Keratinocyte (primary cell): ENCODE results near the gene SIGLEC15. TPM values are rescaled to one million over a fixed set of nuclear protein-coding genes. Genes with fewer than 3 reads are reported as not detected.
A peak's percentile ranks its signal among the peaks of the same experiment; 100 is the strongest.
"Not testable (repeated sequence)": the region's sequence is repeated elsewhere in the genome, so short reads cannot be mapped to it uniquely, and the experiment has no call there.

Experiments
- DNase-seq: peaks from one replicate; pipeline ENCODE4 v3.0.0-alpha.2; 2011; ENCODE audit warnings: low read depth, missing footprints, low spot score
- FAIRE-seq: peaks from 2 replicates; lab custom pipeline; 2011; peaks lifted over from hg19 to GRCh38; lab: Jason Lieb, UNC
- H2AFZ ChIP-seq: 2 replicates; pipeline ENCODE4 v1.6.0; 2012; ENCODE audit warnings: low read length, control low read depth, inconsistent platforms; ENCODE audit not compliant: control insufficient read depth
- H3K27ac ChIP-seq: 2 replicates; pipeline ENCODE4 v1.5.1; 2011; ENCODE audit warnings: low read length; ENCODE audit not compliant: control insufficient read depth, insufficient read depth
- H3K27me3 ChIP-seq: 3 replicates; pipeline ENCODE4 v1.6.0; 2011; ENCODE audit warnings: low read length; ENCODE audit not compliant: control insufficient read depth, insufficient read depth; ENCODE audit errors: extremely low read depth
- H3K36me3 ChIP-seq, 2 experiments: 2 replicates in 1 of 2; 3 replicates in 1 of 2; pipeline ENCODE4 v1.5.1; 2011; ENCODE audit warnings: low read length in 2 of 2, mild to moderate bottlenecking in 1 of 2; ENCODE audit not compliant: control insufficient read depth in 2 of 2, insufficient read depth in 2 of 2; ENCODE audit errors: extremely low read depth in 1 of 2
- H3K4me1 ChIP-seq: 3 replicates; pipeline ENCODE4 v1.5.1; 2011; ENCODE audit warnings: low read length; ENCODE audit not compliant: control insufficient read depth, insufficient read depth; ENCODE audit errors: extremely low read depth
- H3K4me2 ChIP-seq: 3 replicates; pipeline ENCODE4 v1.6.0; 2011; ENCODE audit warnings: low read depth, low read length; ENCODE audit not compliant: control insufficient read depth, insufficient read depth; ENCODE audit errors: extremely low read depth
- H3K4me3 ChIP-seq, 3 experiments: fragments of 200-600 bp in 1 of 3; sonication (generic) in 1 of 3; 2 replicates in 2 of 3; 3 replicates in 1 of 3; pipeline ENCODE4 v1.5.1; 2011 to 2016; ENCODE audit warnings: low read length in 3 of 3, mild to moderate bottlenecking in 3 of 3, control low read depth in 2 of 3, inconsistent platforms in 1 of 3, low read depth in 1 of 3, mixed read lengths in 1 of 3, mixed run types in 1 of 3, moderate library complexity in 1 of 3; ENCODE audit not compliant: control insufficient read depth in 2 of 3, insufficient read depth in 2 of 3; ENCODE audit errors: extremely low read depth in 1 of 3
- H3K79me2 ChIP-seq: 2 replicates; pipeline ENCODE4 v1.6.0; 2012; ENCODE audit warnings: low read length; ENCODE audit not compliant: control insufficient read depth, insufficient read depth
- H3K9ac ChIP-seq: 3 replicates; pipeline ENCODE4 v1.6.0; 2011; ENCODE audit warnings: low read length; ENCODE audit not compliant: control insufficient read depth, insufficient read depth; ENCODE audit errors: extremely low read depth
- H3K9me1 ChIP-seq: 3 replicates; pipeline ENCODE4 v1.6.0; 2011; ENCODE audit warnings: low read length; ENCODE audit not compliant: control insufficient read depth, insufficient read depth; ENCODE audit errors: extremely low read depth
- H3K9me3 ChIP-seq: 2 replicates; pipeline ENCODE4 v1.5.1; 2012; ENCODE audit warnings: low read depth, low read length; ENCODE audit not compliant: control insufficient read depth
- H4K20me1 ChIP-seq: 3 replicates; pipeline ENCODE4 v1.6.0; 2011; ENCODE audit warnings: low read length; ENCODE audit not compliant: control insufficient read depth, insufficient read depth; ENCODE audit errors: extremely low read depth
- EZH2 ChIP-seq: IDR thresholded peaks from one replicate; pipeline ENCODE4 v1.6.1; 2012; ENCODE audit warnings: inconsistent platforms, mild to moderate bottlenecking, low read length, moderate library complexity
- dilution Hi-C: fragments of 300-500 bp; cut with MboI; formaldehyde crosslinking; loops from one replicate; pipeline ENCODE4 v1.7.0; 2020; ENCODE audit warnings: low sequenced_read_pairs; ENCODE audit not compliant: extremely low pct_ligation_motif_present
- polyA plus RNA-seq, 5 experiments: library from polyadenylated mRNA; depleted of rRNA in 3 of 5; stranded (reverse) in 3 of 5; stranded (forward) in 1 of 5; unstranded in 1 of 5; fragments of >200 nt; gene quantifications; 1 replicate in 1 of 5; 2 replicates in 3 of 5; 3 replicates in 1 of 5; pipeline versions ENCODE4 v1.2.1 to v1.2.3, GENCODE V29; 2011 to 2012; ENCODE audit warnings: missing spikeins in 2 of 5, low read depth in 1 of 5, low replicate concordance in 1 of 5
- TF ChIP-seq, protein P1 (sequence below), 3 experiments: IDR thresholded peaks in 1 of 3; conservative IDR thresholded peaks in 1 of 3; optimal IDR thresholded peaks in 1 of 3; 2 replicates in 2 of 3; 3 replicates in 1 of 3; pipeline versions ENCODE3 to v1.5.1; 2011; ENCODE audit warnings: low read length in 3 of 3, mild to moderate bottlenecking in 3 of 3, moderate library complexity in 2 of 3, control low read depth in 1 of 3, inconsistent platforms in 1 of 3; ENCODE audit not compliant: insufficient read depth in 2 of 3; ENCODE audit errors: extremely low read depth in 1 of 3

Gene SIGLEC15
- polyA plus RNA-seq, 1 donor (not counting 4 experiments of a cell fraction or from before 2014, with no cell fraction given): not detected

DNA sequence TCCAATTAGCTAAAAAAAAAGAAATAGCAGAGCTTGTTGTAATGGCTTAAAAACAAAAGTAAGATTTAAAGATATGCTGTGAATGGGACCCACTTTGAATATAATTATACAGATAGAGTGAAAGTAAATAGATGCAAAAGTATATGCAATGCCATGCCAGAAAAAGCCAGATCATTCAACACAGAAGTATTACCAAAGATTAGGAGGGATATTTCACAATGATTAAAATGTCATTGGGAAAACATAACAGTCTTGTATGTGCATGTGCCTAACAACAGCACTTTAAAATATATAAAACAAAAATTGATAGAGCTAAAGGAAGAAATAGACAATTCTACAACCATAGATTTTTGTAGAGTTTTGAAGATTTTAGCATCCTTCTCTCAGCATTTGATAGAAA is 19.9 kb upstream of the SIGLEC15 start:
- Histone ChIP-seq H3K79me2 (no peaks in the 10 kb centered on the region), H3K4me3 (no peak overlapping the region), H3K4me2 (no peak overlapping the region), H3K27ac (peak overlapping the region; percentile 77), H3K27me3 (no peaks in the 10 kb centered on the region), H3K36me3 (no peaks in the 10 kb centered on the region), H3K9me3 (peaks cover 4% of the 10 kb centered on the region), H3K4me1 (peaks cover 52% of the 10 kb centered on the region), H2AFZ (no peak overlapping the region), H3K9me1 (no peaks in the 10 kb centered on the region), H4K20me1 (no peaks in the 10 kb centered on the region), H3K9ac (no peak overlapping the region)
- DNase-seq: no peak
- TF ChIP-seq EZH2: no peak
- TF ChIP-seq, protein P1, sequence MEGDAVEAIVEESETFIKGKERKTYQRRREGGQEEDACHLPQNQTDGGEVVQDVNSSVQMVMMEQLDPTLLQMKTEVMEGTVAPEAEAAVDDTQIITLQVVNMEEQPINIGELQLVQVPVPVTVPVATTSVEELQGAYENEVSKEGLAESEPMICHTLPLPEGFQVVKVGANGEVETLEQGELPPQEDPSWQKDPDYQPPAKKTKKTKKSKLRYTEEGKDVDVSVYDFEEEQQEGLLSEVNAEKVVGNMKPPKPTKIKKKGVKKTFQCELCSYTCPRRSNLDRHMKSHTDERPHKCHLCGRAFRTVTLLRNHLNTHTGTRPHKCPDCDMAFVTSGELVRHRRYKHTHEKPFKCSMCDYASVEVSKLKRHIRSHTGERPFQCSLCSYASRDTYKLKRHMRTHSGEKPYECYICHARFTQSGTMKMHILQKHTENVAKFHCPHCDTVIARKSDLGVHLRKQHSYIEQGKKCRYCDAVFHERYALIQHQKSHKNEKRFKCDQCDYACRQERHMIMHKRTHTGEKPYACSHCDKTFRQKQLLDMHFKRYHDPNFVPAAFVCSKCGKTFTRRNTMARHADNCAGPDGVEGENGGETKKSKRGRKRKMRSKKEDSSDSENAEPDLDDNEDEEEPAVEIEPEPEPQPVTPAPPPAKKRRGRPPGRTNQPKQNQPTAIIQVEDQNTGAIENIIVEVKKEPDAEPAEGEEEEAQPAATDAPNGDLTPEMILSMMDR (optimal IDR thresholded peaks at IDR 0.05 in 1 of 3, IDR thresholded peaks at IDR 0.05 in 1 of 3, conservative IDR thresholded peaks at IDR 0.05 in 1 of 3; ENCODE audit: extremely low read depth in 1 of 3, insufficient read depth in 2 of 3, low read length in 3 of 3): no peak
- dilution Hi-C loops: no loop called here
- FAIRE-seq: no peak

DNA sequence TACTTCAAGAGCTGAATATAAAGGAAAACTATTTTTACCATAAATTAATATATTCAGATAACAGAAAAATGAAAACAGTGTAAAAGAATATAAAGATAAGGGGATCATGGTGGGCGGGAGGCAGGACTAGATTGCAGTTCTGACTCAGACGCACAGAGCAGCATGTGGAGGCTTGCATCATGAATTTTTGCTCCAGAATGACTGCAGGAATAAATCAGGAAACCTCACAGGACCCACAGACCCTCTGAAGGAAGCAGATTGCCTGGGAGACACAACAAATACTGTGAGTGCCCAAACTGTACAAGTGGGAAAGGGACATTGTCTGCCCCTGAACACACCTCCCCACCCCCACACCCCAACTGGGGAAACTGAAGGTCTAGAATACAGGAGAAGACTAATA is 19.2 kb upstream of the SIGLEC15 start:
- peak overlapping the region; percentile 77 for H3K27ac ChIP-seq
- no peaks in the 10 kb centered on the region for H3K27me3 ChIP-seq
- H3K4me3 ChIP-seq: peak overlapping the region in 2 of 3 experiments; percentile 7 to 54
- DNase-seq (no peak), FAIRE-seq (peak; percentile 81)
- no peaks in the 10 kb centered on the region for H3K9me1 ChIP-seq
- peaks cover 1% of the 10 kb centered on the region for H3K9me3 ChIP-seq
- H3K79me2 ChIP-seq: no peaks in the 10 kb centered on the region
- dilution Hi-C loops: no loop called here
- no peak for TF ChIP-seq EZH2
- TF ChIP-seq, protein P1 (optimal IDR thresholded peaks at IDR 0.05 in 1 of 3, IDR thresholded peaks at IDR 0.05 in 1 of 3, conservative IDR thresholded peaks at IDR 0.05 in 1 of 3; ENCODE audit: extremely low read depth in 1 of 3, insufficient read depth in 2 of 3, low read length in 3 of 3): no peak
- H3K4me1 ChIP-seq: peaks cover 51% of the 10 kb centered on the region
- no peaks in the 10 kb centered on the region for H3K36me3 ChIP-seq
- no peaks in the 10 kb centered on the region for H4K20me1 ChIP-seq
- H2AFZ ChIP-seq: peak overlapping the region; percentile 17
- H3K9ac ChIP-seq: peak overlapping the region; percentile 60
- H3K4me2 ChIP-seq: peak overlapping the region; percentile 45

DNA sequence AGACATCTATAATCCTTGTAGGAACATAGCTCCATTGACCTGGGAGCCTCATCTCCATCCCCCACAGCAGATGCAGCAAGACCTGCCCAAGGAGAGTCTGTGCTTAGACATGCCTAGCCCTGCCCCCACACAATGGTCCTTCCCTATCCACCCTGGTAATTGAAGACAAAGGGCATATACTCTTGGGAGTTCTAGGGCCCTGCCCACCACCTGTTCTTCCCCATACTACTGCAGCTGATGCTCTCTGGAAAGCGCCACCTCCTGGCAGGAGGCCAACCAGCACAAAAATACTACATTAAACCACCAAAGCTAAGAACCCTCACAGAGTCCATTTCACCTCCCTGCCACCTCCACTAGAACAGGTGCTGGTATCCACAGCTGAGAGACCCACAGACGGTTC is 18.3 kb upstream of the SIGLEC15 start:
- H3K79me2 ChIP-seq, H3K9ac ChIP-seq, H3K27me3 ChIP-seq, dilution Hi-C loops, H2AFZ ChIP-seq, H3K9me1 ChIP-seq, H3K4me3 ChIP-seq, H4K20me1 ChIP-seq, H3K36me3 ChIP-seq, H3K9me3 ChIP-seq: not testable (repeated sequence)
- Histone ChIP-seq H3K4me2 (peak overlapping the region; percentile 45), H3K4me1 (peaks cover 41% of the 10 kb centered on the region), H3K27ac (peak overlapping the region; percentile 77)
- DNase-seq (peak; percentile 73), FAIRE-seq (peak; percentile 92)

DNA sequence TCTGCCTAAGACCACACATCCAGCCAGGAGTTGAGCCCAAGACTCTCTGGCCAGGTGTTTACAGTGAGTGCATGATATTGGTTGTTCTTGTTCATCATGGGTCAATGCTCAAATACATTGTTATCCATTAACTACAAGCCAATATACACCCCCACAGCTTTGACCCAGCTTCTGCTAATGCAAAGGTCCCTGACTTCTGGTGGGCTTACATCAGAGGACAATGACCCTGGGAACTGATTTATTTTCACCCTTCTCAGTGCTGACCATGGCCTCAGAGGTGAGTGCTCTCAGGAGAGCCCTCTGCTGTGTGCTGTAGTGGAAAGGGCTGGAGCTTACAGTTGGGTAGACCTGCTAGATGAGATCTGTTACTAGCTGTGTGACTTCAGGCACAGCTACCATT is 10.7 kb upstream of the SIGLEC15 start:
- H2AFZ ChIP-seq, dilution Hi-C loops, H3K27me3 ChIP-seq, H3K36me3 ChIP-seq, DNase-seq, H4K20me1 ChIP-seq, H3K9me1 ChIP-seq, H3K9ac ChIP-seq, H3K4me1 ChIP-seq, H3K79me2 ChIP-seq, H3K9me3 ChIP-seq, H3K4me2 ChIP-seq, H3K4me3 ChIP-seq, H3K27ac ChIP-seq: not testable (repeated sequence)
- FAIRE-seq: peak; percentile 59
